ENCODE measurements around the gene RPS6KL1.

DNA sequence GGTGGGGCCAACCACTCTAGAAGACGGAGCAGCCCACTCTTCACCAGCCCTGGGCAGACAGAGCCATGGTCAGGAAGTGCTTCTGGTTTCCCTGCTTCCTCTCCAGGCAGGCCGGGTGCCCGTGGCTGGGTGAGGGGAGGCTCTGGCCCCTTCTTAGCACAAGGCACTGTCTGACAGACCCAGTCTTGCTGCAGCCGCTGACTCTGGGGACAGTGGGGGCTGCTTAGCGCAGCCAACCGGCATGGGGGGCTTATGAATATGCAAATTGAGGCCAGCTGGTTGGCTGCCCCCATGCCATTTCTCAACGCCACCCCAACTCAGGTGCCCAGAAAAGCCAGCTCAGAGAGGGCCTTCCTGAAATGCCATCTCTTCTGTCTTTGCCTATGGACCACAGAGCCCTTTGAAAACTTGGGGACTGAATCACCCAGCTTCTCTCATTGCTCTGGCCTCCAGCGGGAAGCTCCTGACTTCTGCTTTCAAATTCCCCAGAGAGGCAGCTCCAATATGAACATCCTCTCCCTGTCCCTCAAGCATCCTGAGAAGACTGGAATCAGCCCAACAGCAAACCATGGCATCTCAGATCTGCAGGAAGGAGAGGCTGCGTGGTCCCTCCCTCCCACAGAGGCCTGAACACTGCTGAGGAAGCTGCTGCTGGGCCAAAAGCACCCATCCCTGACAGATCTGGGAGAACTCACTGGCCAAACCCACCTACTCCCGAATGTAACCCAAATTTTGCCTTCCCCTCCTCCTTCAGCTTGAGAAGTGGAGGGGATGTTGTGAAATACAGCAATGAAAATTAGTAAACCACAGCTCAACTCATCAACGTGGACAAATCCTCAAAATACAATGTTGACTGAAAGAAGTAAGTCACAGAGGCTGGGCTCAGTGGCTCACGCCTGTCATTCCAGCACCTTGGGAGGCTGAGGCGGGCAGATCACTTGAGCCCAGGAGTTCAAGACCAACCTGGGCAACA, 46.8 kb downstream of the RPS6KL1 start, which contains the start of gene PROX2:
- TF ChIP-seq, protein P1, sequence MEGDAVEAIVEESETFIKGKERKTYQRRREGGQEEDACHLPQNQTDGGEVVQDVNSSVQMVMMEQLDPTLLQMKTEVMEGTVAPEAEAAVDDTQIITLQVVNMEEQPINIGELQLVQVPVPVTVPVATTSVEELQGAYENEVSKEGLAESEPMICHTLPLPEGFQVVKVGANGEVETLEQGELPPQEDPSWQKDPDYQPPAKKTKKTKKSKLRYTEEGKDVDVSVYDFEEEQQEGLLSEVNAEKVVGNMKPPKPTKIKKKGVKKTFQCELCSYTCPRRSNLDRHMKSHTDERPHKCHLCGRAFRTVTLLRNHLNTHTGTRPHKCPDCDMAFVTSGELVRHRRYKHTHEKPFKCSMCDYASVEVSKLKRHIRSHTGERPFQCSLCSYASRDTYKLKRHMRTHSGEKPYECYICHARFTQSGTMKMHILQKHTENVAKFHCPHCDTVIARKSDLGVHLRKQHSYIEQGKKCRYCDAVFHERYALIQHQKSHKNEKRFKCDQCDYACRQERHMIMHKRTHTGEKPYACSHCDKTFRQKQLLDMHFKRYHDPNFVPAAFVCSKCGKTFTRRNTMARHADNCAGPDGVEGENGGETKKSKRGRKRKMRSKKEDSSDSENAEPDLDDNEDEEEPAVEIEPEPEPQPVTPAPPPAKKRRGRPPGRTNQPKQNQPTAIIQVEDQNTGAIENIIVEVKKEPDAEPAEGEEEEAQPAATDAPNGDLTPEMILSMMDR (IDR thresholded peaks at IDR 0.05) = no peak
- no peak for TF ChIP-seq POLR2A (IDR thresholded peaks at IDR 0.05)

Measured in esophagus squamous epithelium (tissue), 4 donors.